ENCODE data around the gene SLC9A9. TPM values are rescaled to one million over a fixed set of nuclear protein-coding genes. Genes with fewer than 3 reads are reported as not detected.

SLC9A9 gene
- total and polyA plus RNA-seq, 2 of the 8 experiments (the other 6 are each of a cell fraction or from before 2014, with no cell fraction given), result 0.48 to 1.1 TPM

DNA sequence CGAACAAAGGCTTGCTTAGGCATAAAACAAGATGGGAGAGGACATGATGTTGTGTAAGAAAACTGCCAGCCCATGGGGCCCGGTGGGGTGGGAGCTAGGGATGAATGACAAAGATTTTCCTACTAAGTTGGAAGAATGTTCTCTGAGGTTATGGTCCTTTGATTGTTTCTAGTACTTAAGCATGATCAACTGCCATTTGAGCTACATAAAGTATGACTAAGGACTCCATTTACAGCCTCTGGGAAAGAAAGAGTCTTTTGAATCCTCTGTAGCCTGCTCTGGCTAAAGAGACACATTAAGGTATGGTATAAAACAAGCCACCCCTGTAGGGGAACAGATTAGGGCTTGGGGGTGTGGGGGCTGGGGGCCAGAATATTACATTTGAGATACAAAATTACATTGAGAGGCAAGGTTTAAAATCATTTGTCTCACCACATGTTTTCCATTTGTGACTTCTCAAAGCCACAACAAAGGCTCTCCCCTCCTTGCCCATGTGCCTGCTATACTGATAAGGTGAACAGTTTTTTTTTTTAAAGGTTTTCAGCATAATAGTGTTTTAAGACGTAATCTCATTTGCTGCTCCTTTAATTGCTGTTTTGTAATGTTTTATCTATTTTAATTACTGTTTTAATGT is 405.3 kb downstream of the SLC9A9 start (continued):
- TF ChIP-seq, protein P1, sequence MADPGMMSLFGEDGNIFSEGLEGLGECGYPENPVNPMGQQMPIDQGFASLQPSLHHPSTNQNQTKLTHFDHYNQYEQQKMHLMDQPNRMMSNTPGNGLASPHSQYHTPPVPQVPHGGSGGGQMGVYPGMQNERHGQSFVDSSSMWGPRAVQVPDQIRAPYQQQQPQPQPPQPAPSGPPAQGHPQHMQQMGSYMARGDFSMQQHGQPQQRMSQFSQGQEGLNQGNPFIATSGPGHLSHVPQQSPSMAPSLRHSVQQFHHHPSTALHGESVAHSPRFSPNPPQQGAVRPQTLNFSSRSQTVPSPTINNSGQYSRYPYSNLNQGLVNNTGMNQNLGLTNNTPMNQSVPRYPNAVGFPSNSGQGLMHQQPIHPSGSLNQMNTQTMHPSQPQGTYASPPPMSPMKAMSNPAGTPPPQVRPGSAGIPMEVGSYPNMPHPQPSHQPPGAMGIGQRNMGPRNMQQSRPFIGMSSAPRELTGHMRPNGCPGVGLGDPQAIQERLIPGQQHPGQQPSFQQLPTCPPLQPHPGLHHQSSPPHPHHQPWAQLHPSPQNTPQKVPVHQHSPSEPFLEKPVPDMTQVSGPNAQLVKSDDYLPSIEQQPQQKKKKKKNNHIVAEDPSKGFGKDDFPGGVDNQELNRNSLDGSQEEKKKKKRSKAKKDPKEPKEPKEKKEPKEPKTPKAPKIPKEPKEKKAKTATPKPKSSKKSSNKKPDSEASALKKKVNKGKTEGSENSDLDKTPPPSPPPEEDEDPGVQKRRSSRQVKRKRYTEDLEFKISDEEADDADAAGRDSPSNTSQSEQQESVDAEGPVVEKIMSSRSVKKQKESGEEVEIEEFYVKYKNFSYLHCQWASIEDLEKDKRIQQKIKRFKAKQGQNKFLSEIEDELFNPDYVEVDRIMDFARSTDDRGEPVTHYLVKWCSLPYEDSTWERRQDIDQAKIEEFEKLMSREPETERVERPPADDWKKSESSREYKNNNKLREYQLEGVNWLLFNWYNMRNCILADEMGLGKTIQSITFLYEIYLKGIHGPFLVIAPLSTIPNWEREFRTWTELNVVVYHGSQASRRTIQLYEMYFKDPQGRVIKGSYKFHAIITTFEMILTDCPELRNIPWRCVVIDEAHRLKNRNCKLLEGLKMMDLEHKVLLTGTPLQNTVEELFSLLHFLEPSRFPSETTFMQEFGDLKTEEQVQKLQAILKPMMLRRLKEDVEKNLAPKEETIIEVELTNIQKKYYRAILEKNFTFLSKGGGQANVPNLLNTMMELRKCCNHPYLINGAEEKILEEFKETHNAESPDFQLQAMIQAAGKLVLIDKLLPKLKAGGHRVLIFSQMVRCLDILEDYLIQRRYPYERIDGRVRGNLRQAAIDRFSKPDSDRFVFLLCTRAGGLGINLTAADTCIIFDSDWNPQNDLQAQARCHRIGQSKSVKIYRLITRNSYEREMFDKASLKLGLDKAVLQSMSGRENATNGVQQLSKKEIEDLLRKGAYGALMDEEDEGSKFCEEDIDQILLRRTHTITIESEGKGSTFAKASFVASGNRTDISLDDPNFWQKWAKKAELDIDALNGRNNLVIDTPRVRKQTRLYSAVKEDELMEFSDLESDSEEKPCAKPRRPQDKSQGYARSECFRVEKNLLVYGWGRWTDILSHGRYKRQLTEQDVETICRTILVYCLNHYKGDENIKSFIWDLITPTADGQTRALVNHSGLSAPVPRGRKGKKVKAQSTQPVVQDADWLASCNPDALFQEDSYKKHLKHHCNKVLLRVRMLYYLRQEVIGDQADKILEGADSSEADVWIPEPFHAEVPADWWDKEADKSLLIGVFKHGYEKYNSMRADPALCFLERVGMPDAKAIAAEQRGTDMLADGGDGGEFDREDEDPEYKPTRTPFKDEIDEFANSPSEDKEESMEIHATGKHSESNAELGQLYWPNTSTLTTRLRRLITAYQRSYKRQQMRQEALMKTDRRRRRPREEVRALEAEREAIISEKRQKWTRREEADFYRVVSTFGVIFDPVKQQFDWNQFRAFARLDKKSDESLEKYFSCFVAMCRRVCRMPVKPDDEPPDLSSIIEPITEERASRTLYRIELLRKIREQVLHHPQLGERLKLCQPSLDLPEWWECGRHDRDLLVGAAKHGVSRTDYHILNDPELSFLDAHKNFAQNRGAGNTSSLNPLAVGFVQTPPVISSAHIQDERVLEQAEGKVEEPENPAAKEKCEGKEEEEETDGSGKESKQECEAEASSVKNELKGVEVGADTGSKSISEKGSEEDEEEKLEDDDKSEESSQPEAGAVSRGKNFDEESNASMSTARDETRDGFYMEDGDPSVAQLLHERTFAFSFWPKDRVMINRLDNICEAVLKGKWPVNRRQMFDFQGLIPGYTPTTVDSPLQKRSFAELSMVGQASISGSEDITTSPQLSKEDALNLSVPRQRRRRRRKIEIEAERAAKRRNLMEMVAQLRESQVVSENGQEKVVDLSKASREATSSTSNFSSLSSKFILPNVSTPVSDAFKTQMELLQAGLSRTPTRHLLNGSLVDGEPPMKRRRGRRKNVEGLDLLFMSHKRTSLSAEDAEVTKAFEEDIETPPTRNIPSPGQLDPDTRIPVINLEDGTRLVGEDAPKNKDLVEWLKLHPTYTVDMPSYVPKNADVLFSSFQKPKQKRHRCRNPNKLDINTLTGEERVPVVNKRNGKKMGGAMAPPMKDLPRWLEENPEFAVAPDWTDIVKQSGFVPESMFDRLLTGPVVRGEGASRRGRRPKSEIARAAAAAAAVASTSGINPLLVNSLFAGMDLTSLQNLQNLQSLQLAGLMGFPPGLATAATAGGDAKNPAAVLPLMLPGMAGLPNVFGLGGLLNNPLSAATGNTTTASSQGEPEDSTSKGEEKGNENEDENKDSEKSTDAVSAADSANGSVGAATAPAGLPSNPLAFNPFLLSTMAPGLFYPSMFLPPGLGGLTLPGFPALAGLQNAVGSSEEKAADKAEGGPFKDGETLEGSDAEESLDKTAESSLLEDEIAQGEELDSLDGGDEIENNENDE (IDR thresholded peaks at IDR 0.05; ENCODE audit: insufficient replicate concordance, low read length), result no peak
- TF ChIP-seq SP1 (IDR thresholded peaks at IDR 0.05; ENCODE audit: low read depth, low read length), result no peak
- no peak for TF ChIP-seq JUND (IDR thresholded peaks at IDR 0.05; ENCODE audit: low read length)
- no peak for TF ChIP-seq TAF1 (IDR thresholded peaks at IDR 0.05; ENCODE audit: low read depth, low read length)
- TF ChIP-seq, protein P2, sequence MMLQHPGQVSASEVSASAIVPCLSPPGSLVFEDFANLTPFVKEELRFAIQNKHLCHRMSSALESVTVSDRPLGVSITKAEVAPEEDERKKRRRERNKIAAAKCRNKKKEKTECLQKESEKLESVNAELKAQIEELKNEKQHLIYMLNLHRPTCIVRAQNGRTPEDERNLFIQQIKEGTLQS (IDR thresholded peaks at IDR 0.05; ENCODE audit: insufficient read depth, low read depth, low read length), result no peak
- no peak for TF ChIP-seq CBX8 (IDR thresholded peaks at IDR 0.05; ENCODE audit: borderline replicate concordance, low read depth, low read length)
- TF ChIP-seq RNF2 (IDR thresholded peaks at IDR 0.05; ENCODE audit: borderline replicate concordance, low read depth, low read length, missing control alignments, poor library complexity, severe bottlenecking), result no peak
- TF ChIP-seq ASH2L (IDR thresholded peaks at IDR 0.05; ENCODE audit: low read length), result no peak
- TF ChIP-seq, protein P3, sequence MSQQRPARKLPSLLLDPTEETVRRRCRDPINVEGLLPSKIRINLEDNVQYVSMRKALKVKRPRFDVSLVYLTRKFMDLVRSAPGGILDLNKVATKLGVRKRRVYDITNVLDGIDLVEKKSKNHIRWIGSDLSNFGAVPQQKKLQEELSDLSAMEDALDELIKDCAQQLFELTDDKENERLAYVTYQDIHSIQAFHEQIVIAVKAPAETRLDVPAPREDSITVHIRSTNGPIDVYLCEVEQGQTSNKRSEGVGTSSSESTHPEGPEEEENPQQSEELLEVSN (IDR thresholded peaks at IDR 0.05), result no peak
- no peak for TF ChIP-seq JUN (IDR thresholded peaks at IDR 0.05; ENCODE audit: low read depth, low read length)
